Naive thymus-derived CD4-positive, alpha-beta T cell (primary cell): Measurements from ENCODE around the gene CHKA. TPM values are rescaled to one million over a fixed set of nuclear protein-coding genes. Genes with fewer than 3 reads are reported as not detected.

Experiments used
- ATAC-seq: fragments of 150-1000 bp; cut with Tn5 transposase; 2 replicates; pipeline ENCODE4 v1.10.0; 2021; ENCODE audit warnings: mild to moderate bottlenecking, moderate library complexity
- CTCF ChIA-PET: fragments of 350-600 bp; sonication (Branson Sonifier 250); formaldehyde crosslinking; loops from one replicate; lab custom pipeline; 2021; ENCODE audit warnings: antibody characterized with exemption; lab: Charles Lee
- POLR2A ChIA-PET: fragments of 350-600 bp; sonication (Branson Sonifier 250); formaldehyde crosslinking; loops from one replicate; lab custom pipeline; 2021; ENCODE audit warnings: antibody characterized with exemption, inconsistent platforms; lab: Charles Lee
- DNase-seq, 9 donors: peaks; one replicate each; pipeline versions ENCODE4 v3.0.0 to v3.0.0-alpha.2; 2020 to 2022; ENCODE audit warnings: mixed read lengths in 1 of 9
- H3K27ac ChIP-seq: one replicate; pipeline ENCODE4 v1.7.0; 2013; ENCODE audit warnings: mild to moderate bottlenecking, low read depth, low read length, moderate library complexity
- H3K27me3 ChIP-seq, 2 donors: one replicate each; pipeline ENCODE4 v1.7.0; 2013; ENCODE audit warnings: low read length in 2 of 2, mild to moderate bottlenecking in 2 of 2, moderate library complexity in 2 of 2; ENCODE audit not compliant: control insufficient read depth in 2 of 2, insufficient read depth in 2 of 2
- H3K36me3 ChIP-seq, 3 experiments: 1 replicate in 2 of 3; 2 replicates in 1 of 3; pipeline ENCODE4 v1.7.0; 2013; ENCODE audit warnings: low read length in 3 of 3, mild to moderate bottlenecking in 3 of 3, moderate library complexity in 1 of 3; ENCODE audit not compliant: insufficient read depth in 3 of 3, control insufficient read depth in 2 of 3
- H3K4me1 ChIP-seq, 2 donors: one replicate each; pipeline ENCODE4 v1.7.0; 2013; ENCODE audit warnings: low read length in 2 of 2, mild to moderate bottlenecking in 2 of 2, moderate library complexity in 1 of 2; ENCODE audit not compliant: control insufficient read depth in 2 of 2, insufficient read depth in 2 of 2
- H3K4me3 ChIP-seq: 2 replicates; pipeline ENCODE4 v1.7.0; 2013; ENCODE audit warnings: mild to moderate bottlenecking, low read length
- H3K9me3 ChIP-seq, 3 experiments: 1 replicate in 2 of 3; 2 replicates in 1 of 3; pipeline ENCODE4 v1.7.0; 2013; ENCODE audit warnings: low read length in 3 of 3; ENCODE audit not compliant: control insufficient read depth in 2 of 3
- H3K27ac Mint-ChIP-seq, 9 donors: one replicate each; pipeline ENCODE4 v1.8.0; 2020 to 2022; ENCODE audit warnings: mixed read lengths in 9 of 9, mild to moderate bottlenecking in 8 of 9, moderate library complexity in 5 of 9, inconsistent platforms in 2 of 9
- H3K27me3 Mint-ChIP-seq, 5 donors: one replicate each; pipeline ENCODE4 v1.8.0; 2021 to 2022; ENCODE audit warnings: mixed read lengths in 5 of 5, mild to moderate bottlenecking in 1 of 5
- H3K36me3 Mint-ChIP-seq, 5 donors: one replicate each; pipeline ENCODE4 v1.8.0; 2020 to 2022; ENCODE audit warnings: mixed read lengths in 5 of 5, mild to moderate bottlenecking in 3 of 5, inconsistent platforms in 1 of 5
- H3K4me1 Mint-ChIP-seq, 7 donors: one replicate each; pipeline ENCODE4 v1.8.0; 2020 to 2022; ENCODE audit warnings: mixed read lengths in 7 of 7, mild to moderate bottlenecking in 3 of 7, inconsistent platforms in 1 of 7
- H3K4me3 Mint-ChIP-seq, 10 donors: one replicate each; pipeline ENCODE4 v1.8.0; 2020 to 2022; ENCODE audit warnings: mild to moderate bottlenecking in 10 of 10, mixed read lengths in 10 of 10, moderate library complexity in 6 of 10, inconsistent platforms in 2 of 10
- H3K9me3 Mint-ChIP-seq, 11 donors: one replicate each; pipeline ENCODE4 v1.8.0; 2020 to 2022; ENCODE audit warnings: mixed read lengths in 11 of 11, mild to moderate bottlenecking in 4 of 11, inconsistent platforms in 1 of 11, moderate library complexity in 1 of 11
- intact Hi-C, 2 donors: fragments of 100-400 bp; cut with micrococcal nuclease; formaldehyde crosslinking; loops; one replicate each; pipeline ENCODE4 v1.15.1; 2023
- polyA plus RNA-seq, 2 donors: library from polyadenylated mRNA; unstranded; fragments of 300-500 nt; fragmentation: Illumina TruSeq; gene quantifications; one replicate each; pipeline ENCODE4 v1.2.3, GENCODE V29; 2021
- total RNA-seq, 6 experiments: library from RNA in 5 of 6; stranded (reverse) in 5 of 6; gene quantifications; 1 replicate in 5 of 6; 2 replicates in 1 of 6; pipeline ENCODE4 v1.2.3 and lab custom pipeline; 2021 to 2026

Gene CHKA
- total and polyA plus RNA-seq, 7 experiments from 2014 or later, result 1.4 to 31.3 (median 7.1) TPM

DNA sequence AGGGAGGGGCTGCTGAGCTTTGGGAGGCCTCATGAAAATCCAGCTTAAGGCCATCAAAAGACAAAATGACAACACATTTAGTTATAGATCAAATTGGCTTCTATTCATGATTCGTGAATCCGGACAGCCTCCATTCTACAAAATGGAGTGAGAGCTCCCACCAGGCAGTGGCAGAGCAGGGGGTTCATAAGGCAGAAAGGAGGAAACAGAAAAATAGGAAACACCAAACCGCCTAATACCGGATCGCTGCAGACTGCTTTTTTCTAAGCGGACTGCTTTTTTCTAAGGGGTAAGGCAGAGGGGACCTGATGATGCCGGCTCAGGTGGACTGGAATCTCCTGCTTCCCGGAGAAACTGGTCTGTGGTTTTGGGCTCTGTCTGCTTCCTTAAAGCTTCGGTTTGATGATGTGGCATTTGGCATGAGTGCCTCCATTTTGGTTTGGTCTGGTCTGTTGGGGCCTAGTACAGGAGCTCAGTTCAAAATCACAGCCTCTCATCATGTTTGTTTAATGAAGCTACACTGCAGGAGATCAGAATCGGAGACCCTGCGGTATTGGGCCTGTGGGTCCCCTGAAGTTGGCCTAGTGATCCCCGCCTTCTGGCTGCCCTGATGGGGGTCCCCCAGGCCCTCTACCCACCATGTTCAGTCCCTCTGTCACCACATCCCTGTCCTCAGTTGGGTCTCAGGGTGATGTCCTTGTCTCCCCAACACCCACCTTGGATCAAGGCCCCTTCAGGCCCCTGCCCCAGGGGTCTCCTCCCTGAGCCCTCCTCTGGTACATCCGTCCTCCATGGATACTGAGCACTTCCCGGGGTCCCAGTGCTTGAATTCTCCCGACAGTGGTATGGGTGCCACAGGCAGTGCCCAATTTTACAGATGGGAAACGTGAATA lies 109.9 kb downstream of the CHKA start:
- Histone ChIP-seq H3K4me3 (no peak overlapping the region), H3K27me3 (no peaks in the 10 kb centered on the region), H3K4me1 (no peaks in the 10 kb centered on the region), H3K27ac (no peak overlapping the region), H3K36me3 (no peaks in the 10 kb centered on the region), H3K9me3 (no peaks in the 10 kb centered on the region)
- no peaks in the 10 kb centered on the region for H3K36me3 Mint-ChIP-seq
- ATAC-seq (no peak), DNase-seq (no peak)
- peaks cover 4 to 14% (median 11%) of the 10 kb centered on the region in 7 donors for H3K4me1 Mint-ChIP-seq
- ChIA-PET CTCF (interaction anchor here (0.7 kb wide), 1 partner anchor 137 kb away, joined by 3 read pairs; no protein-coding TSS in a partner anchor), POLR2A (no interaction called here)
- H3K27me3 Mint-ChIP-seq, result peaks cover 0 to 11% (median 0%) of the 10 kb centered on the region in 5 donors
- no peak overlapping the region for H3K4me3 Mint-ChIP-seq
- H3K9me3 Mint-ChIP-seq, result no peaks in the 10 kb centered on the region
- H3K27ac Mint-ChIP-seq, result no peak overlapping the region
- intact Hi-C loops, result no loop called here

DNA sequence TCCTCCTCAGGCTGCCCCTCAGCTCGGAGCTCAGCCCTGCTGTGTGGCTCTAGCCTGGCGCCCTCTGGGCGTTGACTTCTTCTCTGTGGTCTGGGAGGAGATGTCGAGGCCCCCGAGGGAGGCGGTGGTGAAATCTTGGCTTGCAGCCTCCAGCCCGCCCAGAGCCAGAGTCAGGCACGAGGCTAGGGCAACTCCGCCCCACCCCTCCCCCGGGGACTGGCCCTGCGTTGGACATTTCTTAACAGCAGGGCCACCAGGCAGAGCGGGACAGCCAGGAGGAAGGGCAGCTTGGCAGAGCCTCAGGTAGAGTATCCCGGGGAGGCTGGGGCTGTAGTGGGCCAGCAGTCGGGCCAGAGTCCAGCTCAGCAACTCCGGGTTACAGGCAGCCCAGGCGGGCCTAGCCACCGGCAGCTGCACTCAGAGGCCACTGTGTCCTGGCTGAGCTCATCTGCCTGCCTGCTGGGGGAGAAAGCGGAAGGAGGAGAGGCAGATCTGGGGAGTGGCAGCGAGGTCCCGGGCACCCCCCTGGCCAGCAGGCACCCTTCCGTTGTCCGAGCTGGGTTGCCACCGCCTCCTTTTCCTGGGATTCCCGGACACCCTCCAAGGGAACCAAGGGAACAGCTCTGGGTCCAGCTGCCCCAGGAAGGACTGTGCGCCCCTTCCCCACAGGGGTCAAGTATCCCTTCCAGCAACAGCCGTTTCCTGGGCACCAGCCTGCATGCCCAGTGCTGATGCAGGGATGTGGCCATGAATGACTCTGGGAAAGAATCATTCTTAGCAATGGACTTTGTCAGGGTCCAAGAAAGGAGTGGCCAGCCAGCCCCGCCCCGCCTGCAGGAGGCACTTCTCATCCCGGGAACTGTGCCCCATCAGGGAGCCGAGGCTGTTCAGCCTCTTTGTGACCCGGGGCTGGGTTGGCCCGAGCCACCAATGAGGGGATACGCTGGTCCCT lies 110.8 kb downstream of the CHKA start, which contains the start of gene ALDH3B1:
ALDH3B1 (plus strand) TSS at position 238 of the 952 bp plus-strand sequence. CDS start 4,971 bp downstream, outside the sequence.
- H3K4me1 ChIP-seq, result no peaks in the 10 kb centered on the region
- DNase-seq (peak in 1 of 9 donors; percentile 31), ATAC-seq (peak; percentile 77)
- peaks cover 0 to 11% (median 0%) of the 10 kb centered on the region in 5 donors for H3K27me3 Mint-ChIP-seq
- H3K27me3 ChIP-seq, result no peaks in the 10 kb centered on the region
- intact Hi-C loops, result no loop called here
- ChIA-PET CTCF (no interaction called here), POLR2A (no interaction called here)
- H3K27ac Mint-ChIP-seq, result peak within 1 kb of the TSS in 2 of 9 donors; percentile 23 to 37
- H3K36me3 ChIP-seq, result no peaks in the 10 kb centered on the region
- H3K27ac ChIP-seq, result no peak within 1 kb of the TSS
- no peak within 1 kb of the TSS for H3K4me3 ChIP-seq
- no peaks in the 10 kb centered on the region for H3K36me3 Mint-ChIP-seq
- H3K4me1 Mint-ChIP-seq, result peaks cover 4 to 14% (median 11%) of the 10 kb centered on the region in 7 donors
- H3K9me3 Mint-ChIP-seq, result no peaks in the 10 kb centered on the region
- peak within 1 kb of the TSS in 2 of 10 donors; percentile 17 to 21 for H3K4me3 Mint-ChIP-seq
- no peaks in the 10 kb centered on the region for H3K9me3 ChIP-seq

DNA sequence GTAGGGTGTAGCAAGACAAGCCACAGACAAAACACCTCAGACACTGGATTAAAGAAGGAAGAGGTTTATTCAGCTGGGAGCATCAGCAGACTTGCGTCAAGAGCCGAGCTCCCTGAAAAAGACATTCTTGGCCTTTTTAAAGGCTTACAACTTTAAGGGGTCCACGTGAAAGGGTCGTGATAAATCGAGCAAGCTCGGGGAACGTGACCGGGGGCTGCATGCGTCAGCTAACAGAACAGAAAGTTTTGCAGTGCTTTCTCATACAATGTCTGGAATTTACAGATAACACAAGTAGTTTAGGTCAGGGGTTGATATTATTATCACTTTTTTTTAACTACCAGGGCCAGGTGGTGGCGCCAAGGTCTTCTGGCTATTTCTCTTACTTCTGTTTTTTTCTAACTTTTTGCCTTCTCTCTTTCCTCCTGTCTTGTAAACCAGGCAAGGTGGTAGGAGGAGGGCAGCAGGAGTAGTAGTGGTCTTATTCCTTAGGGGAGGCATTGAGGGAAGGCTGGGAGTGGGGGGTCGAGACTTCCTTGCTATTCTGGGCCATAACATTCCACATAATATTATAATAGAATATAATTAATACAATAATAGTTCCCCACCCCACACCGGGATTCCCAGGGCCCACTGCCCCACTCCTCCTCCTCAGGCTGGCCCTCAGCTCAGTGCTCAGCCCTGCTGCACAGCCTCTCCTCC lies 111.6 kb downstream of the CHKA start:
- peak overlapping the region in 1 of 9 donors; percentile 37 for H3K27ac Mint-ChIP-seq
- peaks cover under 1 to 3% of the 10 kb centered on the region in 2 donors for H3K4me1 ChIP-seq
- no peaks in the 10 kb centered on the region for H3K9me3 ChIP-seq
- ATAC-seq (no peak), DNase-seq (no peak)
- H3K9me3 Mint-ChIP-seq, result peaks cover 0 to 1% (median 0%) of the 10 kb centered on the region in 11 donors
- H3K27ac ChIP-seq, result no peak overlapping the region
- no peak overlapping the region for H3K4me3 ChIP-seq
- ChIA-PET POLR2A (interaction anchor here (0.6 kb wide), 1 partner anchor 1401 kb away, joined by 3 read pairs; no protein-coding TSS in a partner anchor), CTCF (no interaction called here)
- H3K27me3 Mint-ChIP-seq, result peaks cover 0 to 11% (median 0%) of the 10 kb centered on the region in 5 donors
- H3K36me3 Mint-ChIP-seq, result no peaks in the 10 kb centered on the region
- peaks cover 9 to 20% (median 17%) of the 10 kb centered on the region in 7 donors for H3K4me1 Mint-ChIP-seq
- H3K36me3 ChIP-seq, result no peaks in the 10 kb centered on the region
- H3K4me3 Mint-ChIP-seq, result peak overlapping the region in 2 of 10 donors; percentile 17 to 21
- no peaks in the 10 kb centered on the region for H3K27me3 ChIP-seq
- intact Hi-C loops, result loop anchor here (1.0 to 10.0 kb wide), 3 partner anchors 195 to 265 kb away; partner anchors contain the start of gene C11orf24 (in 1 of the 2)

DNA sequence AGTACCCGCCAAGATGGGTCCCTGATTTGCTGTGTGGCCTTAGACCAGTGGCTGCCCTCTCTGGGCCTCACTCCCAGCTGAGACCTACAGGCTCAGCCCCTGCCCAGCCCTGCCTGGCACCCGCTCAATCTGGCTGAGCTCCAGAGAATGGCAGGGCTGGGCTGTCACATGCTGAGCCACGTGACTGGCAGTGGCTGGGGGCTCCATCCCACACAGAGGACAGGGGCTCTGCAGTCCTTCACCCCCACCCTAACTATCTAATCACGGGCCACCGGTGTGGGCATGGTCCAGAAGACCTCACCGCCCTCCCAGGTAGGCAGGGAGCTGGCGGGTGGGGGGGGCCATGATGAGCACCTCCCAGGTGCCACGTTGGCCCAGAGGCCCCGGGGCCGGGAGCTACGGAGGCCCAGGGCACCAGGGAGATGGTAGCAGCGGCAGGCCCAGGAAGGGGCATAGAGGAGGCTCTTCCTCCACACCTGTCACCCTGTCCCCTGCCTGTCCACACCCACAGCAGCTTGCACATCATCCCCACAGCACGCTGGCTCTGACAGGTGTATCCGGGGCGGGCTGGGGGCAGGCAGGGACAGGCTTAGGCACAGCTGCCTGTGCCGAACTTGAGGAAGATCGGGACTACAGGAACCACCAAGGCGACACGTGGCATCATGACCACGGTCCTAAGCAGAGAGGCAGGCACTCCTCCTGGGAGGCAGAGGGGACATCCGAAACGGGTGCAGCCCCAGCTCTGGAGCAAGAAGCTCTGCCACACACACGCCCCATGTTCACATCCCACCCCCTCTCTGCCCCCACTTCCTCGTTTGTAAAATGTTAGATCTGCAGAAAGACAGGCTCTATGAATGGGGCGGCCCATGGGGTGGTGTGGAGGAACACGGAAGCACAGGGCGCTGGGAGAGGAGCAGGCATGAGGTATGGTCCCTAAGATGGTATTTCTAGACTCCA lies 112.5 kb downstream of the CHKA start:
- peaks cover 6 to 8% of the 10 kb centered on the region in 2 donors for H3K4me1 ChIP-seq
- ChIA-PET POLR2A (interaction anchor here (0.6 kb wide), 1 partner anchor 1400 kb away, joined by 3 read pairs; no protein-coding TSS in a partner anchor), CTCF (no interaction called here)
- Mint-ChIP-seq H3K4me1 (peaks cover 9 to 20% (median 17%) of the 10 kb centered on the region in 7 donors), H3K27me3 (peaks cover 0 to 6% (median 0%) of the 10 kb centered on the region in 5 donors), H3K36me3 (no peaks in the 10 kb centered on the region), H3K9me3 (peaks cover 0 to 1% (median 0%) of the 10 kb centered on the region in 11 donors), H3K27ac (peak overlapping the region in 2 of 9 donors; percentile 23 to 39), H3K4me3 (peak overlapping the region in 2 of 10 donors; percentile 21 to 53)
- H3K4me3 ChIP-seq, result no peak overlapping the region
- intact Hi-C loops, result loop anchor here (1.0 to 10.0 kb wide), 3 partner anchors 196 to 266 kb away; partner anchors contain the start of gene C11orf24 (in 1 of the 2)
- ATAC-seq, result peak; percentile 19
- no peak overlapping the region for H3K27ac ChIP-seq
- DNase-seq, result no peak
- no peaks in the 10 kb centered on the region for H3K9me3 ChIP-seq
- no peaks in the 10 kb centered on the region for H3K27me3 ChIP-seq
- no peaks in the 10 kb centered on the region for H3K36me3 ChIP-seq

DNA sequence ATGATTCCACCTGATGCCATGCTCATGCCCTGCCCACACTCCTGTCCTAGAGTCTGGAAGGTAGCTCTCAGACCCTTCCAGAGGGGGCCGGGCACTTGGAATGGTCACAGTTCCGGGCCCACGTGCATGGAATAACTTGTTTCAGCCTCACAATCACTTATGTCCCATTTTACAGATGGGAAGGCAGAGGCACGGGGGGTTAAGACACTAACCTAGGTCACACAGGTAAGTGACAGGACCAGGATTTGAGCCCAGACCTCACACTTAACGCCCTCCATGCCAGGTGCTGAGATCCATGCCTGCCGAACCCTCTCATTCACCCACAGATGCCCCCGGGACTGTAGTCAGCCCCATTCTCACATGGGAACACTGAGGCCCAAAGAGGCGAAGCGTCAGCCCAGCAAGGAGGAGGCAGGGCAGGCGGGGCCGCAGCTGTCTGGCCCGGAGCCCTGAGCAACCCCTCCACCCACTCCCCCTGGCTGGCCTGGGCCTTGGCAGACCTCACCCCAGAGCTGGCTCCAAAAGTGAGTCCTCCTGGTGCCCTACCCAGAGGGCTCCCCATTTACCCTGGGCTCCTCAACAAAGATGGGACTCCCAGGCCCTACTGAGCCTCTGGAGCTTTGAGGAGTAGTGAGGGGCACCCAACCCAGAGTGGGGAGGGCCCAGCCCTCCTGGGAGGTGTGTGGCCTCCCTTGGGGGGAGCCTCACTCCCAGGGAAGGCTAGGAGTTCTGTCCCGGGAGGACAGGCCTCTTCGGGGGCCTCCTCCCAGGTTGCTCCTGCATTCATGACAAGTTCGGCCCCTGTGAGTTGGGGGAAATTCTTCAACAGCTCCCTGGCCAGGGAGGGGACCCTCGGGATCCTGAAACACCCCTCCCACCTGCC lies 113.4 kb downstream of the CHKA start:
- H3K27ac Mint-ChIP-seq, result peak overlapping the region in 1 of 9 donors; percentile 20
- peaks cover 0 to 1% (median 0%) of the 10 kb centered on the region in 11 donors for H3K9me3 Mint-ChIP-seq
- H3K27me3 Mint-ChIP-seq, result peaks cover 0 to 6% (median 0%) of the 10 kb centered on the region in 5 donors
- H3K4me1 Mint-ChIP-seq, result peaks cover 9 to 24% (median 21%) of the 10 kb centered on the region in 7 donors
- Histone ChIP-seq H3K27me3 (no peaks in the 10 kb centered on the region), H3K36me3 (no peaks in the 10 kb centered on the region), H3K27ac (no peak overlapping the region), H3K9me3 (no peaks in the 10 kb centered on the region), H3K4me1 (peaks cover 6 to 8% of the 10 kb centered on the region in 2 donors), H3K4me3 (no peak overlapping the region)
- H3K36me3 Mint-ChIP-seq, result no peaks in the 10 kb centered on the region
- H3K4me3 Mint-ChIP-seq, result peak overlapping the region in 1 of 10 donors; percentile 29
- intact Hi-C loops, result loop anchor here (10.0 kb wide), 2 partner anchors 197 to 267 kb away; partner anchors contain the start of gene C11orf24 (in 1 of the 2)
- POLR2A ChIA-PET, result no interaction called here
- no peak for DNase-seq
- no peak for ATAC-seq
- CTCF ChIA-PET, result no interaction called here
